Measurements from ENCODE around the gene PRKAR1B.
"Not testable (repeated sequence)": the region's sequence is repeated elsewhere in the genome, so short reads cannot be mapped to it uniquely, and the experiment has no call there.

PRKAR1B gene

DNA sequence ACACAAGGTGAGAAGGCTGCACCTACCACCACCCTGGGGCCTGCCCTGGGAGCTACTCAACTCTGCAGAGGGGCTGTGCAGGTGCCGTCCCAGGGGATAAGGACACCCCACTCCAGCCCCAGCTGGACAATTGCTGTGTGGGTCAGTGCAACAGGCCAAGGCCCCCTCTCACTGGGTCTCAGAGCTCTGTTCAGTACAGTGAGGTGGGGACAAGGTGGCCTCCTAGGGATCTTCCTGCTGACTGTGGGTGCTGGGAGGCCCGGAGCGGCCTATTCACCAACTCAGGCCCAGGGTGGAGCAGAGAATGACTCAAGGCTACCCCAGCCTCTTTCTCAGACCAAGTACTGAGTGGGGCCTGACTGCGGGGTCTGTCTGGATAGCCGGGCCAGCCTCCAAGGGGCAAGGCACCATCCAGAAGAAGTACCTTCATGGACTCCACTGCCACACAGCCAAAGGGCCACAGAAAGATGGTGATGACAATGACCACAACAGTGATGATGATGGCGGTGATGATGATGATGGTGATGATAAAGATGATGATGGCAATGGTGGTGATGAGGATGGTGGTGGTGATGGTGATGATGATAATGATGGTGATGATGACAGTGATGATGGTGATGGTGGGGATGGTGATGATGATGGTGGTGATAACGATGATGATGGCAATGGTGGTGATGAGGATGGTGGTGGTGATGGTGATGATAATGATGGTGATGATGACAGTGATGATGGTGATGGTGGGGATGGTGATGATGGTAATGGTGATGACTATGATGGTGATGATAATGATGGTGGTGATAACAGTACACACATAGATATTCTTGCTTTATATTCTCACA is 60.4 kb downstream of the PRKAR1B start:
- no peak for DNase-seq

DNA sequence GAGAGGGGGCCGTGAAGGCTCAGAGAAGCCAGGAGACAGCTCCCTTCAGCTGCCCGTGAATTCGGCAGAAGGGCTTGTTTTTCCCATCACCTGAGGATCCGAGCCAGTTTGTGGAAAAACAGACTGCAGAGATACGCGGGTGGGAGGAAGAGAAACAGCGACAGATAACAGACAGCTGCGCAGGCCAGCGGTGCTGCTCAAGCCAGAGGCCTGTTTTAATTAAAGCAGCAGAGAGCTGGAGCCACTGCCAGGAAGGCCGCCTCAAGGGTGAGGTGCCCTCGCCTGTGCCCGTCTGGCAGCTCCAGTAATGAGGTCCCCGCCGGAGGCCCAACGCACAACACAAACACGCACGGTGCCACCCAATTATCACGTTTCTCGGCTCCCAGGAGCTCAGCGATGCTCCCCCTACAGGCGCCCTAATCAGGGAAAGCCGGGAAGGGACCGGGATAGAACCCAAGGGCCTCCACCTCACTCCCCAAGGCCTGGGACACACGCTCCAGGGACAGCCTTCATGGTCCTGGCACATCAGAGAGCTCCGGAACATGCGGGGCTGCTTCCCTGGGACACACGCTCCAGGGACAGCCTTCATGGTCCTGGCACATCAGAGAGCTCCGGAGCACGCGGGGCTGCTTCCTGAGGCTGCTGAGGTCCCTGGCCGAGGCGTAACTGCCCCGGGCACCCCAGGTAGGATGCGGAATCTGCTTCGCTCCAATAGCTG is 61.2 kb downstream of the PRKAR1B start:
- no peak for DNase-seq

DNA sequence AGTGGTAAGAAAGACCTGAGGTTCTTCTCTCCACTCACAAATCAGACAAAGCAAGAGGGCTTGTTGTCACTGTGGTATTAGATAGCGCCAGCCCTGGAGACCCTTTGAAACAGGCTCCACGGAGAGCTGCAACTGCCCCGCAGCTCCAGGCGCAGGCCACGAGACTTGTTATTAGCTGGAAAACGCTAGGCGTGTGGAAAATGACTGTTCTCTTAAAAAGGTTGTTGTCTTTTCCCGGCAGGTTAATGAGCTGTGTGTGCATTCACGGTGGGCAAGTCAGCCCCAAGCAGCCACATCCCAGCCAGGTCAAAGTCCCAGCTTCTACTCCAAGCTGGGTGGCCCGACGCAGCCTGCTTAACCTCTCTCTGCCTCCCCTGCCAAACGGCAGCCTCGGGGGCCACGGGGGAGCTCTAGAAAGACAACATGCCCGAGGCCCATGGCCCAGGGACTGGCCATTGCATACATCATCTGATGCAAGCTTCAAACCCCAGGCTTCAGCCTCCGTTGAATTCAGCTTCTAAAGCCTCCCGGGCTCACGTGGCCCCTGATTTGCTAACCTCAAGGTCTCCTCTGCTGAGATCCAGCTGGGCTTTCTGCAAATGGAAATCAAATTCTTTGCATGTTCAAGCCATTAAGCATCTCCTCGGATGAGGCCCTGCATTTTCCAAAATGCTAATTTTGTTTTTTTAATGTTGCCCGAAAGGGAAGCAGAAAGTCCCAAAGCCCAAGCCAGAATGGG is 61.9 kb downstream of the PRKAR1B start:
- DNase-seq: no peak

DNA sequence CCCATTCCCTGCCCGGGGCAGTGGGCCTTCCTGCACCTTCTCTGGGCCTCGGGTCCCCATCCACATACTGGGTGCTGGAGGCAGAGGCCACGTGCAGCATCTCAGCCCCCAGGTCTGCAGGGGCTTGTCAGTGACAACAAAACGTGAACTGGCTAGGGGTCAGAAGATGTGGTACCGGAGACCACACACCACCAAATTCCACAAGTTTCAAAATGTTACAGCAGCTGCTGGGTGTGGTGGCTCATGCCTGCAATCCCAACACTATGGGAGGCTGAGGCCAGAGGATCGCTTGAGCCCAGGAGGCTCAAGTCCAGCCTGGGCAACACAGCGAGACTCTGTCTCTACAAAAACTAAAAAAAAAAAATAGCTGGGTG is 62.7 kb downstream of the PRKAR1B start:
- DNase-seq: no peak

DNA sequence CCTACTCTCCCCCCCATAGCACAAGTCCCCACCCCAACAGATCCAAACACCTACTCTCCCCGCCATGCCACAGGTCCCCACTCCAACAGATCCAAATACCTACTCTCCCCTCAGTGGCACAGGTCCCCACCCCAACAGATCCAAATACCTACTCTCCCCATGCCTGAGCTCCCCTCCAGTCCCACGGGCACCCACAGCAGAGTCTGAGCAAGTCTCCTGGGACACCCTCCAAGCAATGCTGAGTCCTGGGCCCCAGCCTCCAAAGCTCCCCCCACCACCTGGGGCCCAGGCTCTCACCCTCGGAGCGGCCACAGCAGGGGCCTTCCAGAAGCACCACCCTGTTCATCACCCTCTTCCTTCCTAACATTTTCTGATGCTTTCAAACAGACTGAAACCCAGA is 64.5 kb downstream of the PRKAR1B start:
- DNase-seq: no peak

GRCh38 chr7:659996-660395 is 67.1 kb downstream of the PRKAR1B start:
- no peak for DNase-seq

DNA sequence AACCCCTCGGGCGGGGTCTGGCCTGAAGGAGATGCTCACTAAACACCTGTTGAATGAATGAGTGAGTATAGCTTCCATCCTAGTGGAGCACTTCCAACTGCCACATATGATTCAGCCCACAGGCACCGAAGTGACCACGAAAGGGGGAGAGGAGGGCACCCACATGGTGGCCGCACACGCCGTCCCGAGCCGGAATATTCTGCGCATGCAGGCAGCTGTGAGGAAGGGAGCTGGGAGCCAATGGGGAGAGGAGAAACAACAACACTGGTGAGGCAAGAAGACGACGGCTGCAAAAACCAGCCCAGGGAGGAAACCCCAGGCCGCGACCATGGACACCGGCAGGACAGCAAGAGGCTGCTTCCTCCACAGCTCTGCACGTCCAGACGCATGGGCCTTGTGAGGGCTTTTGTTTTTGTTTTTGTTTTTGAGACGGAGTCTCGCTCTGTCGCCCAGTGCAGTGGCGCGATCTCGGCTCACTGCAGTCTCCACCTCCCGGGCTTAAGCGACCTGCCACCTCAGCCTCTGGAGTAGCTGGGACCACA is 67.7 kb downstream of the PRKAR1B start:
- DNase-seq: no peak

DNA sequence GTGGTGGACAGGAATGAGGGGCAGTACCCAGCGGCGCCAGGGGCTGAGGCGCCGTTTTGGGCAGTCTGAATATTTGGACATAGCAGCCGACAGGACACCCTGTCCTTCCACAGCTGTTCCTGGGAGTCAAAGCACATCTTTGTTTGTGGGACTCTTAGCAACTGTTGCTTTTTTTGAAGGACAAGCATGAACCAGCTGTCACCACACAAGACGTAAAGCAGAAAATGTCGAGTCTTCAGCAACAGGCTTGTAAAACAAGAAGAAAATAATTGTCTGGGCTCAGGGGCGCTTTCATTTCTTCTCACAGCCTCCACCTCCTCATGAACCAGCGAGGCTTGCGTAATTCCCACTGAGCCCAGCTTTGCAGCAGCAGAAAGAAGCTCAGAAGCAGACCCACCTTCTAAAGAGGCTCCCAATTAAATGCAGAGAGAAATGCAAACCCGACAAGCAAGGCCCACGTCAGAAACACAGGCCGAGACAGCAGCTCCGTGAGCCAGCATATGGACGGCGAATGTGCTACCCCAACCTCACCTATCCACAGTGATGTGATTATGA is 69.4 kb downstream of the PRKAR1B start:
- DNase-seq: no peak

DNA sequence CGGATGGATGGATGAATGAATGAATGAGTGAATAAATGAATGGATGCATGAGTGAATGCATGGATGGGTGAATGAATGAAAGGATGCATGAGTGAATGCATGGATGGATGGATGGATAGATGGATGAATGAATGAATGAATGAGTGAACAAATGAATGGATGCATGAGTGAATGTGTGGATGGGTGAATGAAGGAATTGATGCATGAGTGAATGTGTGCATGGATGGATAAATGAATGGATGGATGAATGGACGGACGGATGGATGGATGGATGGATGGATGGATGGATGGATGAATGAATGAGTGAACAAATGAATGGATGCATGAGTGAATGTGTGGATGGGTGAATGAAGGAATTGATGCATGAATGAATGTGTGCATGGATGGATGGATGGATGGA is 70.1 kb downstream of the PRKAR1B start:
- not testable (repeated sequence) for DNase-seq

- DNase-seq: no peak
Measured at GRCh38 chr7:655758-656157, 71.3 kb downstream of the PRKAR1B start.

DNA sequence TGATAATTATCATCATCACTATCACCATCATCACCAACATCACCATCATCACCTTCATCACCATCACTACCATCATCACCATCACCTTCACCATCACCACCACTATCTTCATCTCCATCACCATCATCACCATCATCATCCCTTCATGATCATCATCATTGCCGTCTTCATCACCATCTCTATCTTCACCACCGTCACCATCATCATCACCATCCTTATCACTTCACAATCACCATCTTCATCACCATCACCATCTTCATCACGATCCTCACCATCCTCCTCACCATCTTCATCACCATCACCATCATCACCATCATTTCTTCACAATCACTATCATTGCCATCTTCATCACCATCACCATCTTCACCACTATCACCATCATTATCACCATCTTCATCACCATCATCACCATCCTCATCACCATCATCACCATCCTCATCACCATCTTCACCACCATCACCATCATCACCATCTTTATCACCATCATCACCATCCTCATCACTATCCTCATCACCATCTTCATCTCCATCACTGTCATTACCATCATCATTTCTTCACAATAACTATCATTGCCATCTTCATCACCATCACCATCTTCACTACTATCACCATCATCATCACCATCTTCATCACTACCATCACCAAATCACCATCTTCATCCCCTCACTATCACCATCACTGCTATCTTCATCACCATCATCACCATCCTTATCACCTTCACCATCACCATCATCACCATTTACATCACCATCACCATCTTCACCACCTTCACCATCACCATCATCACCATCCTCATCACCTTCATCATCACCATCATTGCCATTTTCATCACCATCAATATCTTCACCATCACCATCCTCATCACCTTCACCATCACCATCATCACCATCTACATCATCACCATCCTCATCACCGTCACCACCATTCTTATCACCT is 73.0 kb downstream of the PRKAR1B start:
- no peak for DNase-seq

- no peak for DNase-seq
Measured at GRCh38 chr7:652881-653280, 74.2 kb downstream of the PRKAR1B start.

- DNase-seq: not testable (repeated sequence)
Measured at GRCh38 chr7:652167-652566, 74.9 kb downstream of the PRKAR1B start.

DNA sequence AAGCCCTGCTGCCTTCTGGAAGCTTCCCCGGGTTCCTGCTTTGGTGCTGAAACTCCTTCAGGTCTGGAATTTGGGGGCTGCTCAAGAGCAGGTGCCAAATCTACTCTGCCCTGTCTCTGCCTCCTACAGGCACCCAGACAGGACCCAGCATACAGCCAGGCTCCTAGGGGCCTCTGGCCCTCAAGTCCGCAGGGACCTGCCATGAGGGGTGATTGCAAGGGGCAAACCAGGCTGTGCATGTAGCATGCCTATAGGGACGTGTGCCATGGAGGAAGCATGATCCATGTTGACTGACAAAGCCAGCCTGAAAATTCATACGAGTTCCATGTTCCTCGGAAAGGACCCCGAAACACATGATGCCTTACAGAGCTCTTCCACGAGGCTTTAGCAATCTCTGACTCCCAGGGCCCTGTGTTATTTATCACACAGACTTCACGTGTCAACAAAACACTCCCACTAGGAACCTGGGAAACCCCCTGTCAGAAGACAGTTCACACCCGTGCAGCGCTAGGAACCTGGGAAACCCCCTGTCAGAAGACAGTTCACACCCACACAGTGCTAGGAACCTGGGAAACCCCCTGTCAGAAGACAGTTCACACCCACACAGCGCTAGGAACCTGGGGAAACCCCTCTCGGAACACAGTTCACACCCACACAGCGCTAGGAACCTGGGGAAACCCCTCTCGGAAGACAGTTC is 75.9 kb downstream of the PRKAR1B start:
- DNase-seq: peak in 1 of 2 donors; percentile 13

DNA sequence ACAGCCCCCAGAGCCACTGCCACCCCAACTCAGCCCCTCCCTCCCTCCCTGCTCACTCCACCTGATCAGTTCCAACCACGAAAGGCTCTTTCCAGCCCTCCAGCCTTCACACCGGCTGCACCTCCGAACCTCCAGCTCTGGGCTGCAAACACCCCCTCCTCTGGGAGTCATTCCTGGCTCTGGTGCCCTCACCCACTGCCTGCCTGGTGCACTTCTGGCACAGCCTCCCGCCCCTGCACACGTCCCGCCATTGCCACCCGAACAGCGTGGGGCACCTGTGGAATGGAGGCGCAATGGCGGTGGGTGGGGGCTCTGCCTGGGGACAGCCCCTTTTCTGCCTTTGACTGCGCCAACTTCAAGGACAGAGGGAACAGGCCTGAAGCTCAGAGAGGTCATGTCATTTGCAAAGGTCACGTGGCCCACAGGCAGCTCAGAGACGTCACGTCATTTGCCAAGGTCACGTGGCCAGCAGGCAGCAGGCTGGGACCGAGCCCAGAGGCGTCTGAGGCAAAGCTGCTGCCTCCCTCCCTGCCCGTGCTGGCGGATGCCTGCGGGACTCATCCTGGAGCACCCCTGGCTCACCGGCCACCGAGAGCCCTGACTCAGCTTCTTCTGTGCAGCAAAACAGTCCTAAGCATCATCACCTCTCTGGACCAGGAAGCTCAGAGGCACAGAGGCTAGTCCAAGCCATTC is 76.6 kb downstream of the PRKAR1B start:
- no peak for DNase-seq

GRCh38 chr7:646951-647350 is 80.1 kb downstream of the PRKAR1B start:
- DNase-seq: no peak

- no peak for DNase-seq
Measured at GRCh38 chr7:646487-646886, 80.6 kb downstream of the PRKAR1B start.

GRCh38 chr7:645606-646005 is 81.5 kb downstream of the PRKAR1B start:
- no peak for DNase-seq

DNA sequence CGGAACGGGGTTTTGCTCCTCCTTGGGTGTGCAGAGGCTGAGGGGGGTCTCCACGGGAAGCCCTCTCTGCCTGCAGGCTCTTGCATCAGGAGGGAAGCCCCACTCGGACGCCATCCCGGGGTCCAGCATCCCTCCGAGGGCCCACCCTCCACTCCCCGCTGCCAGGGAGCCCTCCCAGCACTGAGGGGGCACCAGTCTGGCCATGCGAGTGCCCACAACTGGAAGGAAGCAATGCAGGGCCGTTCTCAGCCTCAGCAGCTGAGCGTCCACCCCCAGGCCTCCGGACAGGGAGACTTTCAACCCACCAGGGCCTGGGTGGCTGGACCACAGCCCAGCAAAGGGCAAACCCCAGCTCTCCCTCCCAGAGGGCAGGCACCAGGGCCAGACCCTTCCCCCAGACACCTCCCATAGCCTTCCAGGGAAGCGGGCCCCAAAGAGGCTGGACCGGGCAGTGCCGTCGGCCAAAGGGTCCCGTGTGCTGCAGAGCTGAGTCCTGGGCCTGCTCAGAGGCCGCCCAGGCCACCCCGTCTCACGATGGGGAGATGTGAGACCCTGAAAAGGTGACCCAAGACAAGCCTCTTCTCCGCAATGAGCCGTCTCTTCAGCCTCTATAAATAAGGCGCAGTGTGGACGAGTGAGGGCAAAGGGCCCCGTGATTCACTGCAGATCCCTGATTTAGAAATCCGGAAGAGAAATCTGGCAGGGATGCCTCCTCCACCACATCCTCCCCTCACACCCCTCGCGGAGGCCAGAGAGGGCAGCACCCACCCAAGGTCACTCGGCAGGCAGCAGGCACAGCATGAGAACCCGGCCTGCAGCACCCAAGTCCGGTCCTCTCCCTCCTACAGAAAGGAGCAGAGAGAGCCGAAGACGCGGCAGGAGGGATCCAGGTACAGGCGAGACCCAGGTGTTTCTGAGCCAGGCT is 82.4 kb downstream of the PRKAR1B start:
- no peak for DNase-seq

GRCh38 chr7:641966-642365 is 85.1 kb downstream of the PRKAR1B start:
- DNase-seq: no peak
